ENCODE measurements around the gene ASXL3. TPM values are rescaled to one million over a fixed set of nuclear protein-coding genes. Genes with fewer than 3 reads are reported as not detected.

Gene ASXL3
- total RNA-seq, 1 experiment from 2014 or later, result 1.2 TPM

DNA sequence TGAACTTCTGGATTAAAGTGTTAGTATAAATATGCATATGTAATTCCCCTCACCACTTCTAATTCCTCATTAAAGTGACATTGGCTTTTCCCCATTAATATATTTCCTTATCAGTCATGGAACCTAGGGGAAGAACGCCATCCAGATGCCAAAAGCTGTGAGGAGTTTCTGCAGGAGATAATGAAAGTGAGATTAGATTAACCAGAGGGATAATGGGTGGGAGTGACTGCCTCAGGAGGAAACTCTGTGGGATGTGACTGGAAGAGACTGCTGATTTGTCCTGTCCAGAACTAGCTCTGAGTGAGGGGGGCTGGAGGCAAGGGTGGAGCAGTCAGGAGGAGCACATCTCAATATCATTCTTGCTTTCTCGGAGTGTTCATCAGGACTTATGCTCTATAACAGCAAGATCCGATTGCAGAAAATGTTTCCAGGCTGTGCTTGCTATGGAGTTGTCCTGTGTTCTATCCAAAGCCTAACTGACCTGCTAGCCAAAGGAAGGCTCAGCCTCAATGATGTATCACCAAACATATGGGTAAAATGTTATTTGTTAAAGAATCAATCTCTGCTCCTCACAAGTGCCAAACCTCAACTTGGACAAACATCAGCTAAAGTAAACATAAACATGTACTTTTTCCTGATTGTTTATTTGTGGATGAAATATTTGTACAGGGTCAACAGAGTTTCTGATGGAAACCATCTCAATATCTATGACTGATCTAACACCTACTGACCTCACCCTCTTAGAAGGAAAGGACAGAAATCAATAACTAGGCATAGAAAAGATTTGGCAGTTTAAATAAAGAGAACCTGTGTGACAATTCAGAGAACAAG lies 118.5 kb downstream of the ASXL3 start:
- Mint-ChIP-seq H3K36me3 (ENCODE audit: insufficient read depth, unreplicated experiment) (no peaks in the 10 kb centered on the region), H3K9me3 (ENCODE audit: unreplicated experiment) (no peaks in the 10 kb centered on the region), H3K4me1 (ENCODE audit: low read depth, unreplicated experiment) (no peaks in the 10 kb centered on the region), H3K4me3 (ENCODE audit: unreplicated experiment) (no peak overlapping the region), H3K27me3 (ENCODE audit: insufficient read depth, unreplicated experiment) (peaks cover 7% of the 10 kb centered on the region), H3K27ac (ENCODE audit: unreplicated experiment) (no peak overlapping the region)
- DNase-seq, result no peak
- Histone ChIP-seq H3K36me3 (ENCODE audit: control insufficient read depth, insufficient read depth, low read length) (no peaks in the 10 kb centered on the region), H3K9me3 (no peaks in the 10 kb centered on the region), H3K4me1 (no peaks in the 10 kb centered on the region), H3K27me3 (replicated peaks; ENCODE audit: control insufficient read depth, insufficient read depth, low read length) (no peaks in the 10 kb centered on the region), H3K4me3 (ENCODE audit: low read depth, low read length) (no peak overlapping the region)
- intact Hi-C loops (cut with micrococcal nuclease; ENCODE audit: unreplicated experiment), result no loop called here
- ChIA-PET POLR2A (no interaction called here), CTCF (no interaction called here)
- BruUV-seq (replicated peaks), result no TSS peak
- TF ChIP-seq, protein P1, sequence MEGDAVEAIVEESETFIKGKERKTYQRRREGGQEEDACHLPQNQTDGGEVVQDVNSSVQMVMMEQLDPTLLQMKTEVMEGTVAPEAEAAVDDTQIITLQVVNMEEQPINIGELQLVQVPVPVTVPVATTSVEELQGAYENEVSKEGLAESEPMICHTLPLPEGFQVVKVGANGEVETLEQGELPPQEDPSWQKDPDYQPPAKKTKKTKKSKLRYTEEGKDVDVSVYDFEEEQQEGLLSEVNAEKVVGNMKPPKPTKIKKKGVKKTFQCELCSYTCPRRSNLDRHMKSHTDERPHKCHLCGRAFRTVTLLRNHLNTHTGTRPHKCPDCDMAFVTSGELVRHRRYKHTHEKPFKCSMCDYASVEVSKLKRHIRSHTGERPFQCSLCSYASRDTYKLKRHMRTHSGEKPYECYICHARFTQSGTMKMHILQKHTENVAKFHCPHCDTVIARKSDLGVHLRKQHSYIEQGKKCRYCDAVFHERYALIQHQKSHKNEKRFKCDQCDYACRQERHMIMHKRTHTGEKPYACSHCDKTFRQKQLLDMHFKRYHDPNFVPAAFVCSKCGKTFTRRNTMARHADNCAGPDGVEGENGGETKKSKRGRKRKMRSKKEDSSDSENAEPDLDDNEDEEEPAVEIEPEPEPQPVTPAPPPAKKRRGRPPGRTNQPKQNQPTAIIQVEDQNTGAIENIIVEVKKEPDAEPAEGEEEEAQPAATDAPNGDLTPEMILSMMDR (IDR thresholded peaks at IDR 0.05; ENCODE audit: insufficient read depth in 1 of 2, low read depth in 1 of 2, low read length in 1 of 2, severe bottlenecking in 1 of 2, unreplicated experiment in 1 of 2), result no peak

DNA sequence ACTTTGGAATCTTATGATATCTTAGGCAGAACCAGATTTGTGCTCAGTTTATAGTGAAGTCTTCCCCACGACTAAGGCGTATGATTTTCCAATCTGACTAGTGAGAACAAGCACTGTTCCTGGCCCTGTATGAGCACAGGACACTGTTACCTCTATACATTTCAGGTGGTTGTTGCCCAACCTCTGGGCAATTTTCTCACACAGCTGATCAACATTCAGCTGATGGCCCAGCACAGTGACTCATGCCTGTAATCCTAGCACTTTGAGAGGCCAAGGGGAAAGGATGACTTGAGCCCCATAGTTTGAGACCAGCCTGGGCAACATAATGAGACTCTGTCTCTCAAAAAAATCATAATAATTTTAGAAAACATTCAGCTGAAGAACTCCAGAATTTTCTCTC lies 119.5 kb downstream of the ASXL3 start:
- POLR2A ChIA-PET, result no interaction called here
- Histone ChIP-seq H3K36me3 (ENCODE audit: control insufficient read depth, insufficient read depth, low read length) (no peaks in the 10 kb centered on the region), H3K4me3 (ENCODE audit: low read depth, low read length) (no peak overlapping the region), H3K27me3 (replicated peaks; ENCODE audit: control insufficient read depth, insufficient read depth, low read length) (no peaks in the 10 kb centered on the region), H3K9me3 (no peaks in the 10 kb centered on the region), H3K4me1 (no peaks in the 10 kb centered on the region)
- Mint-ChIP-seq H3K27ac (ENCODE audit: unreplicated experiment) (no peak overlapping the region), H3K27me3 (ENCODE audit: insufficient read depth, unreplicated experiment) (peaks cover 7% of the 10 kb centered on the region), H3K4me3 (ENCODE audit: unreplicated experiment) (no peak overlapping the region), H3K36me3 (ENCODE audit: insufficient read depth, unreplicated experiment) (no peaks in the 10 kb centered on the region), H3K9me3 (ENCODE audit: unreplicated experiment) (no peaks in the 10 kb centered on the region), H3K4me1 (ENCODE audit: low read depth, unreplicated experiment) (no peaks in the 10 kb centered on the region)
- intact Hi-C loops (cut with micrococcal nuclease; ENCODE audit: unreplicated experiment), result no loop called here
- no peak for DNase-seq
- TF ChIP-seq, protein P1 (IDR thresholded peaks at IDR 0.05; ENCODE audit: insufficient read depth in 1 of 2, low read depth in 1 of 2, low read length in 1 of 2, severe bottlenecking in 1 of 2, unreplicated experiment in 1 of 2), result no peak
- CTCF ChIA-PET, result no interaction called here
- no TSS peak for BruUV-seq (replicated peaks)

DNA sequence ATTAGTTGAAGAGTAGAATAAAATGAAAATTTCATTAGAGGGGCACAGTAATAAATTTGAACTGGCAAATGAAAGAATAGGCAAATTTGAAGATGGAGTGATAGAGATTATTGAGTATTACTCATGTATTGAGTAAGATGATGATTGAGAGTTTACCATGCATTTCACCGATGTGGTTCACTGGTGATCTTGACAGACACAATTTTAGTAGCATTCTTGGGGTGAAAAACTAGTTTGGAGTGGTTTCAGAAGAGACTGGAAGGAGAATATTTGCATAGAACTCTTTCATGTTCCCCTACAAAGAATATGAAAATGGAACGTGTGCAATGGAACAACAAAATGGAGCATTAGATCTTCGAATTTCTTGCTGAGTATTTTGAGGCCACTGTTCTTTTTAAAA lies 121.4 kb downstream of the ASXL3 start:
- Histone ChIP-seq H3K4me1 (no peaks in the 10 kb centered on the region), H3K36me3 (ENCODE audit: control insufficient read depth, insufficient read depth, low read length) (no peaks in the 10 kb centered on the region), H3K9me3 (no peaks in the 10 kb centered on the region), H3K4me3 (ENCODE audit: low read depth, low read length) (no peak overlapping the region), H3K27me3 (replicated peaks; ENCODE audit: control insufficient read depth, insufficient read depth, low read length) (no peaks in the 10 kb centered on the region)
- H3K36me3 Mint-ChIP-seq (ENCODE audit: insufficient read depth, unreplicated experiment), result no peaks in the 10 kb centered on the region
- no peaks in the 10 kb centered on the region for H3K9me3 Mint-ChIP-seq (ENCODE audit: unreplicated experiment)
- no TSS peak for BruUV-seq (replicated peaks)
- H3K27ac Mint-ChIP-seq (ENCODE audit: unreplicated experiment), result no peak overlapping the region
- H3K27me3 Mint-ChIP-seq (ENCODE audit: insufficient read depth, unreplicated experiment), result no peaks in the 10 kb centered on the region
- intact Hi-C loops (cut with micrococcal nuclease; ENCODE audit: unreplicated experiment), result no loop called here
- no peaks in the 10 kb centered on the region for H3K4me1 Mint-ChIP-seq (ENCODE audit: low read depth, unreplicated experiment)
- TF ChIP-seq, protein P1 (IDR thresholded peaks at IDR 0.05; ENCODE audit: insufficient read depth in 1 of 2, low read depth in 1 of 2, low read length in 1 of 2, severe bottlenecking in 1 of 2, unreplicated experiment in 1 of 2), result no peak
- DNase-seq, result no peak
- ChIA-PET POLR2A (no interaction called here), CTCF (no interaction called here)
- H3K4me3 Mint-ChIP-seq (ENCODE audit: unreplicated experiment), result no peak overlapping the region

All from Caco-2 (cell line).